ENCODE measurements around the gene ZNF273.
"Not testable (repeated sequence)": the region's sequence is repeated elsewhere in the genome, so short reads cannot be mapped to it uniquely, and the experiment has no call there.

Gene ZNF273

DNA sequence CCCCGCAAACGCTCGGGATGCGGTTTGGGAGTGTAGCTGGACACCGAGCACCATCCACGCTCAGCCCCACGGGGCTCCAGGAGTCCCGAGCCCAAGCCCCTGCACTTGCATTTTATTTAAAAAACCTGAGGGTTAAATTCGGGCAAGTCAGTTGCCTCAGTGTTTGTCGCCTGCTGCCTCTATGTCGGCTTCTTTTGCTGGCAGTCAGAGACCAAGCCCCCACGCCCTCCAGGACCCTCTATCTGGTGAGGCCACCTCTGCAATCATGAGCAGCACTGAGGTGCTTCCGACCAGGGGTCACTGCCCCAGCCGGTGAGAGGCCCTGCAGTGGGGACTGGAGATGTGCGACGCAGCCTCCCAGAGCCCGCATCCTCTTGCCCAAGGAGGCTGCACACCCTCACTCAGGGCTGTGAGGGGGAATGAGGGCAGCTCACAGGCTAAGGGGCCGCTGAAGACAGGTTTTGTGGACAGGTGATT is 13.3 kb upstream of the ZNF273 start:
- TF ChIP-seq, protein P1, sequence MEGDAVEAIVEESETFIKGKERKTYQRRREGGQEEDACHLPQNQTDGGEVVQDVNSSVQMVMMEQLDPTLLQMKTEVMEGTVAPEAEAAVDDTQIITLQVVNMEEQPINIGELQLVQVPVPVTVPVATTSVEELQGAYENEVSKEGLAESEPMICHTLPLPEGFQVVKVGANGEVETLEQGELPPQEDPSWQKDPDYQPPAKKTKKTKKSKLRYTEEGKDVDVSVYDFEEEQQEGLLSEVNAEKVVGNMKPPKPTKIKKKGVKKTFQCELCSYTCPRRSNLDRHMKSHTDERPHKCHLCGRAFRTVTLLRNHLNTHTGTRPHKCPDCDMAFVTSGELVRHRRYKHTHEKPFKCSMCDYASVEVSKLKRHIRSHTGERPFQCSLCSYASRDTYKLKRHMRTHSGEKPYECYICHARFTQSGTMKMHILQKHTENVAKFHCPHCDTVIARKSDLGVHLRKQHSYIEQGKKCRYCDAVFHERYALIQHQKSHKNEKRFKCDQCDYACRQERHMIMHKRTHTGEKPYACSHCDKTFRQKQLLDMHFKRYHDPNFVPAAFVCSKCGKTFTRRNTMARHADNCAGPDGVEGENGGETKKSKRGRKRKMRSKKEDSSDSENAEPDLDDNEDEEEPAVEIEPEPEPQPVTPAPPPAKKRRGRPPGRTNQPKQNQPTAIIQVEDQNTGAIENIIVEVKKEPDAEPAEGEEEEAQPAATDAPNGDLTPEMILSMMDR (conservative IDR thresholded peaks at IDR 0.05; ENCODE audit: low read depth), result no peak
- peak overlapping the region; percentile 99 for H3K27ac ChIP-seq
- CTCF ChIA-PET, result interaction anchor here (0.8 kb wide), 1 partner anchor 11 kb away, joined by 3 read pairs; no protein-coding TSS in a partner anchor
- no peak for DNase-seq (ENCODE audit: low spot score)
- POLR2A ChIA-PET (ENCODE audit: low non-redundant PET), result no interaction called here

GRCh38 chr7:64890273-64890672 is 12.8 kb upstream of the ZNF273 start:
- POLR2A ChIA-PET (ENCODE audit: low non-redundant PET); DNase-seq (ENCODE audit: low spot score): not testable (repeated sequence)
- peak overlapping the region; percentile 99 for H3K27ac ChIP-seq
- CTCF ChIA-PET, result interaction anchor here (0.8 kb wide), 1 partner anchor 10 kb away, joined by 3 read pairs; no protein-coding TSS in a partner anchor

DNA sequence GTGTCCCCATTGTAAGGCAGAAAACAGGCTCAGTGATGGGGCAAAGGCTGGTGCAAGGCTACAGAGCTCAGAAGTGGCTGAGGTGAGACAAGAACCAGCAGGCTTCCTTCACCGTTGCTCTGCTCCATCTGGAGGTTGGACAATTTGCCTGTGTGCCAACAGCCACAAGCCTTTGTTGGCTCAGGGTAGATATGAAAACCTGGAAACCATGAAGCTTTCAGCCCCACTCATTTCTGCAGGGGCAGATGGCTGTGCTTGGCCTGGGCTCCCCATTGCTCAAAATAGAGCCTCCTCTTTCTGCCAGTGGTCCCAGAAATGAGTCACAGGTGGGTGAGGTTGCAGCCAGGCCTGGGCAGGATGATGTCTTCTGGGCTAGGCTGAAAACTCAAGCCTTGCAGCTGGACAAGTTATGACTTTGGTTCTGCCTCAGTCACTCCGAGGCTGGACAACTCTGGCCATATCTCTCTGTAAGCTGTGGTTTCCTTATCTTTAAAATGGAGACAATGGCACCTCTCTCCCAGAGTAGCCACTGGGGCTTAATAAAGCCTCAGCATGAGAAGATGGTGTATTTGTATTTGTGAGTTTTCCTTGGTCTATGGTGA is 12.2 kb upstream of the ZNF273 start:
- DNase-seq (ENCODE audit: low spot score), result no peak
- ChIA-PET POLR2A (ENCODE audit: low non-redundant PET) (no interaction called here), CTCF (interaction anchor here (0.7 kb wide), 1 partner anchor 202 kb away, joined by 3 read pairs; no protein-coding TSS in a partner anchor)

DNA sequence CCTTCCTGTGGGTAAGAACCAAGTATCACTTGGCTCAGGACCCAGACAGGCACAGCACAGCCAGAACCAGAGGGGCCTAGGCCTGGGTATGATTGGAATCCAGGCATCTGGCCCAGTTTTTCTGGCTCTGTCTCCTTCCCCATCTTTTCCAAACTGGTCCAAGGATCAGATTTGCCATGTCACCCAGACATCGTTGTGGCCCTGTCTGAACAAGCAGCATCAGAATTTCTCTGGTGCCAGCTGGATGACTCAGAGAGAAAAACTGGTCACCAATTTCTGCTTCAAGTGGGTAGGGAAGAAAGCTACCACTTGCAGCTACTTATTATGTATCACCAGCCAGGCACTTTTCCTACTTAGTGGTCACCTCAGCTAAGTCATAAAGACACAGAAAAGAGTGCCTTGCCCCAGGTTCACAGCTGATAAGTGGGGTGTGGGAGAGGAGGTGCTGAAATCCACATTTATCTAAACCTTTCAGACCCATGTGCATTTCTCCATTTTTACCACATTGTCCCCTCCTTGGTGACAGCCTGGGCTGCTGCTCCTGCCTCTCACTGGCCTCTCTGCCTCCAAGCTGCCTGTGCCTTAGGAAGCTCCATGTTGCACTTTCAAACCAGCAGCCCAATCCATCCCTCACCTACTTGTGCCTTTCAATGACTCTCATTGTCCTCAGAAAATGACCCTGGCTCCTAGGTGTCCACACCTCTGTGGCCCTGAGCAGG is 11.6 kb upstream of the ZNF273 start:
- peak; percentile 53 for DNase-seq (ENCODE audit: low spot score)
- POLR2A ChIA-PET (ENCODE audit: low non-redundant PET), result not testable (repeated sequence)
- H3K27ac ChIP-seq, result peak overlapping the region; percentile 99
- CTCF ChIA-PET, result interaction anchor here (0.7 kb wide), 1 partner anchor 203 kb away, joined by 3 read pairs; no protein-coding TSS in a partner anchor

More for the DNA sequence above, 12.2 kb upstream of the ZNF273 start:
- TF ChIP-seq, protein P1 (conservative IDR thresholded peaks at IDR 0.05; ENCODE audit: low read depth), result no peak
- peak overlapping the region; percentile 99 for H3K27ac ChIP-seq

DNA sequence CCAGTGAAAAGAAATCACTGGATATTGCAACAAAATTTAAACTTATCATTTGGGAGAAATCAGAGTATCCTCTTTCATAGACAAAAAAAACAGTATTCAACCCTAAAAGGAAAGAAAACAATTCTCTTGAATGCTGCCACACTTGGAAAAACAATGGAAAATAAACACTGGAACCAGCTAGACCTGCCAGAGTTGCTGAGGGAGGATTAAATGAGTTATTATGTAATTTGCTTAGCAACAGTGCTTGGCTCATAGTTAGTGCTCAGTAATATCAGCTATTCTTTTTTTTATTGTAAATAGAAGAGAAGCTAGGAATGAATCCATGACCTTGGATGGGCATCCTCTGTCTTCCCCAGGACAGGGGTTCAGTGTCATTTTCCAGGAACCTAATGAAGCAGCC is 11.0 kb upstream of the ZNF273 start:
- no peak for DNase-seq (ENCODE audit: low spot score)
- ChIA-PET CTCF (no interaction called here), POLR2A (ENCODE audit: low non-redundant PET) (no interaction called here)
- peak overlapping the region; percentile 99 for H3K27ac ChIP-seq
- TF ChIP-seq, protein P1 (conservative IDR thresholded peaks at IDR 0.05; ENCODE audit: low read depth), result no peak

GRCh38 chr7:64892666-64893309 is 10.3 kb upstream of the ZNF273 start:
- TF ChIP-seq, protein P1 (conservative IDR thresholded peaks at IDR 0.05; ENCODE audit: low read depth), result no peak
- no peak for DNase-seq (ENCODE audit: low spot score)
- POLR2A ChIA-PET (ENCODE audit: low non-redundant PET), result no interaction called here
- CTCF ChIA-PET, result no interaction called here
- no peak overlapping the region for H3K27ac ChIP-seq

GRCh38 chr7:64893401-64893800 is 9.7 kb upstream of the ZNF273 start:
- ChIA-PET CTCF (no interaction called here), POLR2A (ENCODE audit: low non-redundant PET) (no interaction called here)
- no peak for DNase-seq (ENCODE audit: low spot score)
- H3K27ac ChIP-seq, result peak overlapping the region; percentile 40
- TF ChIP-seq, protein P1 (conservative IDR thresholded peaks at IDR 0.05; ENCODE audit: low read depth), result no peak

DNA sequence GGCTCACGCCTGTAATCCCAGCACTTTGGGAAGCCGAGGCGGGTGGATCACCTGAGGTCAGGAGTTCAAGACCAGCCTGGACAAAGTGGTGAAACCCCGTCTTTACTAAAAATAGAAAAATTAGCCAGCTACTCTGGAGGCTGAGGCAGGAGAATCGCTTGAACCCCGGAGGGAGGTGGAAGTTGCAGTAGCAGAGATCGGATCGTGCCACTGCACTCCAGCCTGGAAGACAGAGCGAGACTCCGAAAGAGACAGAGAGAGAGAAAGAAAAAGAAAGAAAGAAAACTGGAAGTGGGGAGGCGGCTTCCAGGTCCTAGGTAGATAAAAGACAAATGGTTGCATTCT is 640 bp upstream of the ZNF273 start:
- POLR2A ChIA-PET (ENCODE audit: low non-redundant PET), result interaction anchor here (0.6 kb wide), 2 partner anchors 56 to 1178 kb away, joined by 3 to 4 read pairs; no protein-coding TSS in a partner anchor
- peak overlapping the region; percentile 93 for H3K27ac ChIP-seq
- DNase-seq (ENCODE audit: low spot score); CTCF ChIA-PET: not testable (repeated sequence)

All from RWPE1 (cell line).